HG02852 (cell line): ENCODE measurements around the gene SPDYE6.
A peak's percentile ranks its signal among the peaks of the same experiment; 100 is the strongest.
"Not testable (repeated sequence)": the region's sequence is repeated elsewhere in the genome, so short reads cannot be mapped to it uniquely, and the experiment has no call there.

Source experiments
- ATAC-seq: cut with Tn5 transposase; IDR thresholded peaks from one replicate; pipeline ENCODE4 v1.9.1; 2021; ENCODE audit warnings: mild to moderate bottlenecking, moderate library complexity; ENCODE audit not compliant: unreplicated experiment

Gene SPDYE6

GRCh38 chr7:102356344-102356743, at the start of gene SPDYE6:
Gene SPDYE6, minus strand, starts transcription at chr7:102356444. Its CDS starts 421 bp downstream, at chr7:102356023.
- ATAC-seq: not testable (repeated sequence)

- not testable (repeated sequence) for ATAC-seq
These were observed 48.6 kb upstream of the SPDYE6 start for GRCh38 chr7:102404862-102405188.

GRCh38 chr7:102404005-102404861, 48.0 kb upstream of the SPDYE6 start:
- ATAC-seq: peak; percentile 76

- no peak for ATAC-seq
These were observed 47.3 kb upstream of the SPDYE6 start for GRCh38 chr7:102403563-102403962.

GRCh38 chr7:102400360-102400759, 44.1 kb upstream of the SPDYE6 start:
- ATAC-seq: no peak

- ATAC-seq: no peak
These were observed 42.3 kb upstream of the SPDYE6 start for GRCh38 chr7:102398543-102398942.

GRCh38 chr7:102396710-102397019, 40.4 kb upstream of the SPDYE6 start:
- ATAC-seq: no peak

GRCh38 chr7:102395873-102396709, 39.8 kb upstream of the SPDYE6 start, which contains the start of gene PRKRIP1:
Gene PRKRIP1, plus strand, starts transcription at chr7:102396363. Its CDS starts 49 bp downstream, at chr7:102396412.
- peak; percentile 96 for ATAC-seq

- no peak for ATAC-seq
These were observed 39.3 kb upstream of the SPDYE6 start for GRCh38 chr7:102395592-102395872.

- no peak for ATAC-seq
These were observed 37.2 kb upstream of the SPDYE6 start for GRCh38 chr7:102393467-102393866.

GRCh38 chr7:102392330-102392729, 36.1 kb upstream of the SPDYE6 start:
- no peak for ATAC-seq

GRCh38 chr7:102390697-102391484, 34.6 kb upstream of the SPDYE6 start:
- peak; percentile 60 for ATAC-seq

- ATAC-seq: no peak
These were observed 33.6 kb upstream of the SPDYE6 start for GRCh38 chr7:102389810-102390209.

- ATAC-seq: no peak
These were observed 30.8 kb upstream of the SPDYE6 start for GRCh38 chr7:102387064-102387463.

GRCh38 chr7:102381696-102382425, 25.6 kb upstream of the SPDYE6 start:
- ATAC-seq: not testable (repeated sequence)

- ATAC-seq: not testable (repeated sequence)
These were observed 24.6 kb upstream of the SPDYE6 start for GRCh38 chr7:102380837-102381236.

- ATAC-seq: no peak
These were observed 20.8 kb upstream of the SPDYE6 start for GRCh38 chr7:102376964-102377466.

GRCh38 chr7:102372796-102373195, 16.6 kb upstream of the SPDYE6 start:
- ATAC-seq: not testable (repeated sequence)

- not testable (repeated sequence) for ATAC-seq
These were observed 13.8 kb upstream of the SPDYE6 start for GRCh38 chr7:102370038-102370437.

GRCh38 chr7:102365390-102365789, 9.1 kb upstream of the SPDYE6 start:
- ATAC-seq: not testable (repeated sequence)
